Ishikawa (cell line): ENCODE measurements around the gene OR2V2.

ENCODE experiments used
- EGR1 ChIP-seq: IDR thresholded peaks from 2 replicates; pipeline ENCODE4 v1.6.1; 2012
- EP300 ChIP-seq: IDR thresholded peaks from 2 replicates; pipeline ENCODE4 v1.6.1; 2012; ENCODE audit warnings: borderline replicate concordance
- MAX ChIP-seq: IDR thresholded peaks from 2 replicates; pipeline ENCODE4 v1.6.1; 2012
- RAD21 ChIP-seq: IDR thresholded peaks from 2 replicates; pipeline ENCODE4 v1.6.1; 2012; ENCODE audit warnings: low read depth
- REST ChIP-seq: IDR thresholded peaks from 2 replicates; pipeline ENCODE4 v1.6.1; 2012; ENCODE audit warnings: low read depth, mild to moderate bottlenecking
- TCF12 ChIP-seq: IDR thresholded peaks from 2 replicates; pipeline ENCODE4 v1.6.1; 2012; ENCODE audit warnings: low read depth
- USF1 ChIP-seq: IDR thresholded peaks from 2 replicates; pipeline ENCODE4 v1.6.1; 2012
- ZBTB7A ChIP-seq: IDR thresholded peaks from 2 replicates; pipeline ENCODE4 v1.6.1; 2012; ENCODE audit warnings: low read depth

- no peak for TF ChIP-seq MAX
- no peak for TF ChIP-seq USF1
- TF ChIP-seq RAD21: no peak
- TF ChIP-seq EP300: no peak
- no peak for TF ChIP-seq REST
- TF ChIP-seq TCF12: no peak
- TF ChIP-seq EGR1: no peak
- no peak for TF ChIP-seq ZBTB7A
Observed at GRCh38 chr5:181127456-181127855, 19.9 kb upstream of the OR2V2 start.
